HG03045 (cell line): ENCODE data around the gene TACO1.
A peak's percentile ranks its signal among the peaks of the same experiment; 100 is the strongest.

Experiments used
- ATAC-seq: cut with Tn5 transposase; IDR thresholded peaks from one replicate; pipeline ENCODE4 v1.9.1; 2021; ENCODE audit warnings: mild to moderate bottlenecking, moderate library complexity; ENCODE audit not compliant: unreplicated experiment

Gene TACO1

GRCh38 chr17:63634816-63635215 is 34.1 kb downstream of the TACO1 start:
- no peak for ATAC-seq

- no peak for ATAC-seq
These were observed 34.6 kb downstream of the TACO1 start for GRCh38 chr17:63635290-63635689.

- ATAC-seq = no peak
These were observed 35.1 kb downstream of the TACO1 start for GRCh38 chr17:63635787-63636186.

GRCh38 chr17:63639125-63639524 is 38.4 kb downstream of the TACO1 start:
- no peak for ATAC-seq

GRCh38 chr17:63640038-63640437 is 39.3 kb downstream of the TACO1 start:
- no peak for ATAC-seq

- no peak for ATAC-seq
These were observed 41.2 kb downstream of the TACO1 start for GRCh38 chr17:63641692-63642448.

- no peak for ATAC-seq
These were observed 44.2 kb downstream of the TACO1 start for GRCh38 chr17:63644846-63645245.

- ATAC-seq = peak; percentile 35
These were observed 45.2 kb downstream of the TACO1 start for GRCh38 chr17:63645775-63646487.

GRCh38 chr17:63646488-63646806 is 45.8 kb downstream of the TACO1 start:
- peak; percentile 68 for ATAC-seq

- ATAC-seq = no peak
These were observed 46.5 kb downstream of the TACO1 start for GRCh38 chr17:63647065-63647725.

- ATAC-seq = no peak
These were observed 47.2 kb downstream of the TACO1 start for GRCh38 chr17:63647936-63648335.

GRCh38 chr17:63649813-63650212 is 49.1 kb downstream of the TACO1 start:
- ATAC-seq = no peak

- no peak for ATAC-seq
These were observed 51.4 kb downstream of the TACO1 start for GRCh38 chr17:63652106-63652505.

GRCh38 chr17:63653050-63653449 is 52.4 kb downstream of the TACO1 start:
- no peak for ATAC-seq

- ATAC-seq = no peak
These were observed 57.1 kb downstream of the TACO1 start for GRCh38 chr17:63657786-63658185.
